Non-pigmented ciliary epithelial cell (primary cell): ENCODE results near the gene ANKS1A.
"Not testable (repeated sequence)": the region's sequence is repeated elsewhere in the genome, so short reads cannot be mapped to it uniquely, and the experiment has no call there.

Experiments used
- DNase-seq: peaks from one replicate; pipeline ENCODE4 v3.0.0-alpha.2; 2010; ENCODE audit warnings: low read depth

ANKS1A gene

DNA sequence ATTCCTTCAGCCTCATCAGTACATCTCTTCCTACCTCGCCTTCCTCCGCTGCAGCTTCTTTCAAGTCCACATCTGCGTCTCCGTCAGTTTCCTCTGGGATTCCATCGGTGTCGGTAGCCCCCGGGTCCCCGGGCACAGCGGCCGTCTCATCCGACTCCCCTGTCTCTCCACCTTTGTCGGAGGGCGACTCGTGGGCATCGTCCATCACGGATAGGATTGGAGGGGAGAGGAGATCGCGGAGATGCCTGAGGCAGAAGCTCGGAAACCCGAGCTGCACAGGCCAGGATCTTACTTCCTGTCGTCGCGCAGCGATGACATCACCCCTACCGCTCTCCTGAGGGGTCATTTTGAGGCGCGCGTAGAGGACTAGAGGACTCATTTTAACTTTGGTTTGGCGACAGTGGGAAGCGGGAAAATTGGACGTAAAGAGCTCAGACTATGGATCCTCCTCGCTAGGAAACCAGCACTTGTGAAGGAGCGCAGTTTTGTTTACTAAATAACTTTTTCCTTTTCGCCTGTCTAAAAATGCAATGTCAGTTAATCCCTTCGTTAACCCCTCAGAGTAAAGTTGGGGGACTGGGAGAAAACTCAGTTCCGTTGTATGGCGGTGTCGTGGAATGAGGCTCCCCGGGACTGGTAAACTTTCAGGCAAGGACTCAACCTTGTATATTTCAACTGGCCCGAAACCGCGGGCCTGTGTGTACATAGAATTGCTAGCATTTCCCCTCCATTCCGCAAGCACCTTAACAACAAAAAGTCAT lies 1.1 kb upstream of the ANKS1A start, which contains the start of gene TAF11:
Gene TAF11, minus strand, starts transcription at position 290 of the 761 bp plus-strand sequence. Its CDS starts 85 bp downstream, at position 205.
- peak; percentile 74 for DNase-seq

DNA sequence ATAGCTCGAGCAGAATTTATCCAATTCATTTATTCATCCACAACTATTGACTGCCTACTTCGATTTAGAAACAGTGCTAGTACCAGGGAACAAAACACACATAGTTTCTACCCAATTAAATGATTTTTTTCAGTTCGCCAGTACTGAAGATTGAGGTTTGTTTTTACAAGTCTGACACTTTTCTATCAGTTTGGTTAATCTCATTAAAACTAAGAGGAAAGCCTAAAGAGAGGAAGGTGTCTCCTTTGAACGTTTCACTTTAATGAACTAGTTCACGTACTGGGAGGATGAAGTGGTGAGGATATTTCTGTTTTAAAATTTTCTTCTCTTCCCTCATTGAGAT lies 570 bp upstream of the ANKS1A start:
- DNase-seq = no peak

DNA sequence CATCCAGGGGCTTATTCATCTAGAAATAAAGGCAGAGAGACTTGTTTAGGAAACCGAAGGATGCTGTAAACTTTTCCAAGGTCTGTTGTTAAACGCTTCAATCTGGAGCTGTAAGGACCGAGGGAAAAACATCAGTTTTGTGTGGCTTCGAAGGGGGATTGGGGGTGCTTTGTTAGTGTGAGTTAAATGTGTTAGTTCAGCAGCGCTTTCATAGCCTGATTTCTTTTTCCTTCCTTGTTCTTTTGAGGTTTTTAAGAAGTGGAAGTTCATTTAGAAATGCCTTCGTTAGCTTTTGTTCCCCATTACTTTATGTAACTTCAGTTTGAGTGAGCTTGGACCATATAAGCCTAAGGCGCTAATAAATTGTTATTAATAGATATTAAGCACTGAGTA lies 1.5 kb downstream of the ANKS1A start:
- no peak for DNase-seq

DNA sequence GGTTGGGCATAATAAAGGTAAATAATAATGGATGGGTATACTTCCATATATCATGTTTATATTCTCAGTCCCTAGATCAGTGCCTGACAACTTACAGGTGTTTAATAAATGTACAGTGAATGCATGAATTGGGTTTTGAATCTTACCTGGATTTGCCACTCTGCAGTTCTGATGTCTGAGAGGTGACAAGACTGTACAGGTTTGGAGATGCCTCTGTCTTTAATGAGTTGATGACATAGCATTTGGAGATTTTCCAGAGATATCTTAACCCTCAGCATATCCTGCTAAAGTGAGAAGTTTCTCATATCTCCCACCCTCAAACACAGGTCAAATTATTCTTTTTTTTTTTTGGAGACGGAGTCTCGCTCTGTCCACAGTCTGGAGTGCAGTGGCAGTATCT lies 2.2 kb downstream of the ANKS1A start:
- no peak for DNase-seq

DNA sequence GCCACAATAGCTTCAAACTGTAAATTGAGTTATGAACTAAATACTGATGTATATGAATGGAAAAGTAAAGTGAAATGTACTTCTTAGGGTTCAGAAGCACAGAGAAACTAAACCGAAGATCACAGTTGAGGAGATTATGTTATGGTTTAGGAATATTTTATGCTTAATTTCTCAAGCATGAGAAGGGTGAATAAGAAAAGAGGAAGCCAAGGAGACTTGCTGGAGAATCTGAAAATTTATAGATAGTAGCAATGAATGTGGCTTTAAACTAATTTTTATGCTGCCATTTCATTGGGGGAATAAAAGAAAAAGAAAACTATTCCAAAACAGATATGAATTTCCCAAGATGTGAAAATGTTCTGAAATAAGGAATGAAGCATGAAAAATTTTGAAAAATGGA lies 5.6 kb downstream of the ANKS1A start:
- DNase-seq = no peak

DNA sequence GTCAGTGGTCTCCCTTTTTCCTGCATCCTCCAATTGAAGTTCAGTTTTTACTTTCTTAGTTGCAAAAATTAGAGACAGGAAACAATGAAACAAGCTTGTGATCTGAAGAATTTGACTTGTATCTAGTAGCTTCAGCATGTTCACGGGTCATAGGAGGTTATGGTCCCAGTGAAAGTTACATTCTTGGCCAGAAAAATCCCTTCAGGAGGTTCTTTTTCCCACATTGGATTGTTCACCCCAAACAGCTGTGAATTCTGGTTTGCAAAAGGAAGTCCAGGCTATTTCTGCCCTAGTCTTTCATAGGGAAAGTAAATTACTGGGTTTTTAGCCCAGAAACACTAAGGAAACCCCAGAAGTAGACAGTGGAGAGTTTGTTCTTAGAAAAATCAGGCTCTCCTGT lies 8.1 kb downstream of the ANKS1A start:
- DNase-seq = no peak

DNA sequence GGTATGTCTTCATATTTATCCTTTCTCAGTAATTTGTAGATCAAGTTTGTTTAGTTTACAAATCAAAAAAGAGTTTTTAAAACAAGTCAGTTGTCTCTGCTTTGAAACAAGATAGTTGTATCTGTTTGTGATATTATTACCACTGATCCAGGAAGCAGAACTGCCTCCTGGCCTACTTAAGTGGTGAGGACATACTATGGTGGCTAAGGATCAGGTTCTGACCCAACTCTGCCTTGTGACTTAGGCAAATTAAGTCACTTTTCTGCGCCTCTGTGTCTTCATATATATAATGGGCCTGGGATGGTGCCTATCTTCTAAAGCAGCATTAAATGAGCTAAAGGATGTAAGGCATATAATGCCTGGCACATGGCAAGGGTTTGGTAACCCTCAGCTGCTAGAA lies 8.7 kb downstream of the ANKS1A start:
- DNase-seq = no peak

DNA sequence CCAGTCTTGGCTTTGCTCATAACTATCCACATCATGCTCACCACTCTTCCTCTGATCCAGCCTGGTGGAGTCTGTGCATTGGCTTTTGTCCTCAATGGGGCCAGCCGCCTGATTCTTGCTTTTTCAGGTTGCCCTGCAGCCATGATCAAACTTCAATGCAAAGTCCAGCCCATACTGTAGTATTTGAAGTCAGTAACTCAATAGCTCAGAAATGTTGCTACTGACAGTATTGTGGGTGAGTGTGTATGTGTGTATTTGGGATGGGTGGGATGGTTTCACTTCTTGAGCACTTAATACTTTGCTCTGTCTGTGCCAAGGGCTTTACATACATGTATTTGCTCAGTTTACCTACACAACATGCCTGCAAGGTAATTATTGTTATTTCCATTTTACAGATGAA lies 10.7 kb downstream of the ANKS1A start:
- DNase-seq = not testable (repeated sequence)

DNA sequence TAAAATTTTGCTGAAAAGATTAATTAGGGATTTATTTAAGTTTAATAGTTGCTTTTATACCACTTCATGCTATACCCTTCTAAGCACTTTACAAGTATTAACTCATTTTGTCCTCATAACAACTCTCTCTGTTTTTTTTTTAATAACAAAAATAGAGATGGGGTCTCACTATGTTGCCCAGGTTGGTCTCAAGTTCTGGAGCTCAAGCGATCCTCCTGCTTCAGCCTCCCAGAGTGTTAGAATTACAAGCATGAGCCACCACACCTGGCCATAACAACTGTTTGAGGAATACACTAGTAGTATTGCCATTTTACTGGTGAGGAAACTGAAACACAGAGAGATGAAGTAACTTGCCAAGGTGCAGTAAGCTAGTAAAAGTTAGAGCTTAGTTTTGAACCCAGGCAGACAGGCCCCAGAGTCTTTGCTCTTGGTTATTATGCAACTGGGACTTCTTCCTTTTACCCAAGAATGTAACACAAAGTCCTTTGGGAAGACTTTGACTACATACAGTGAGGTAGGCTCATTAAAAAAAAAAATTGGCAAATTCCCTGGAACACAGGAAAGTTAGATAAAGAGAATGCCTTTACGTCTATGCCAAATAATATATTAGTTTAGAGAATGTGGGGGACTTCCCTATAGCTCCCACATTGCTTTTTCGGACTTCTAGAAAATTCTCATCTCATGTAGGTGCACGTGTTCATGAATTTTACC lies 11.4 kb downstream of the ANKS1A start:
- DNase-seq = no peak

DNA sequence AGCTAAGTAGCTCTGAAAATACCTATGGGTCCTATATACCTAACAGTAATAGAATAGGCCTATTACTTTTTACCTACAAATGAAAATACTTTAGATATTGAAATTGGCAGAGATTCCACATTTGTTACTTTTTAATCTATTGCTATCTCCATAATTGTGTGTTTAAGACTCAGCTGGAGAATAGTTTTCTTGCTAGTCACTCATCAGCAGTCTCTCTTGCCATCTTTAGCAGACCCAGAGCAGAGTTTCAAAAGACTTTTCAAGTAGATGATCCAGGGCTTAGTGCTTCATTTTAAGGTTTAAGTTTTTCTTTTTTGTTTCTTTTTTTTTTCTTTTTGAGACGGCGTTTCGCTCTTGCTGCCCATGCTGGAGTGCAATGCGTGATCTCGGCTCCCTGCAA lies 12.9 kb downstream of the ANKS1A start:
- peak; percentile 32 for DNase-seq

DNA sequence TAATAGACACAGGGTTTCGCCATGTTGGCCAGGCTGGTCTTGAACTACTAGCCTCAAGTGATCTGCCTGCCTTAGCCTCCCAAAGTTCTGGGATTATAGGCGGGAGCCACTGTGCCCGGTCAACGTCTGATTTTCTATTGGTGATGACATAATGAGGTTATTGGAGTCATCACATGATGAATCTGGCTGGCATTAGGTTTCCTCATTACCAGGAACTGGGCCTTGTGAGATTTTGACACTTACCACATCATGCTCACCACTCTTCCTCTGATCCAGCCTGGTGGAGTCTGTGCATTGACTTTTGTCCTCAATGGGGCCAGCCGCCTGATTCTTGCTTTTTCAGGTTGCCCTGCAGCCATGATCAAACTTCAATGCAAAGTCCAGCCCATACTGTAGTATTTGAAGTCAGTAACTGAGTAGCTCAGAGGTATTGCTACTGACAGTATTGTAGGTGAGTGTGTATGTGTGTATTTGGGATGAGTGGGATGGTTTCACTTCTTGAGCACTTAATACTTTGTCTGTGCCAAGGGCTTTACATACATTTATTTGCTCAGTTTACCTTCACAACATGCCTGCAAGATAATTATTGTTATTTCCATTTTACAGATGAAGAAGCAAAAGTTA lies 16.0 kb downstream of the ANKS1A start:
- no peak for DNase-seq

DNA sequence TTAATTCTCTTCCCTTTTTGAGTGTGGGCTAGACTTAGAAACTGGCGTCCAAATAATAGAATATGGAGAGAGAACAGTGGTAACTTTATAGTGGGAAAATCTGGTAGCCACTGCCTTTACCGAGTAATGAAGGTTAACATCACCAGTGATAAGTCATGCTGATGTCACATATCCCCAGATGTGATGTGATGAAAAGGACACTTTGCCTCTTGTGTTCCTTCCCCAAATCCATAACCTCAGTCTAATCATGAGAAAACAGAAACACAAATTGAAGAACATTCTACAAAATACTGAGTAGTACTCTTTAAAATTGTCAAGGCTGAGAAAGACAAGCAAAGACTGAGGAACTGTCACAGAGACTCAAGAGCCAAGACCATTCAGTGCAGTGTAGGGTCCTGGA lies 17.8 kb downstream of the ANKS1A start:
- DNase-seq = no peak

DNA sequence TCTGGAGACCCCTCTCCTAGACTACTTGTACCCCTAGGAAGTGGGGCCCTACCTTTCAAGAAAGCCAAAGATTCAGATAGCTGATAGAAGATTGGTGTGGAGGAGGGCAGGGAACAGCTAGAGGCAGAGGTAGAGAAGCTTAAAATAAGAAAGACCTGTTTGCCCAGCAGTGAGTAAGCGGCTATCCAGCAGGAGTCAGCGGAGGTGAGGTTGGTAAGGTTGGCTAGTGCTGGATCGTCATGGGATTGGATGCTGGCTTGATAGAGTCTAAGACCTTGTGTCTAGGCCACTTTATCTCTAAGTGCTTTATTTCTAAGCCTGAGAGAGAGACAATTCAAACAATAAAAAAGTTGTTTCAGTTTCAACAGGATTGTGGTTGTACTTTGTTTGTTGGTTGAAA lies 19.1 kb downstream of the ANKS1A start:
- no peak for DNase-seq

DNA sequence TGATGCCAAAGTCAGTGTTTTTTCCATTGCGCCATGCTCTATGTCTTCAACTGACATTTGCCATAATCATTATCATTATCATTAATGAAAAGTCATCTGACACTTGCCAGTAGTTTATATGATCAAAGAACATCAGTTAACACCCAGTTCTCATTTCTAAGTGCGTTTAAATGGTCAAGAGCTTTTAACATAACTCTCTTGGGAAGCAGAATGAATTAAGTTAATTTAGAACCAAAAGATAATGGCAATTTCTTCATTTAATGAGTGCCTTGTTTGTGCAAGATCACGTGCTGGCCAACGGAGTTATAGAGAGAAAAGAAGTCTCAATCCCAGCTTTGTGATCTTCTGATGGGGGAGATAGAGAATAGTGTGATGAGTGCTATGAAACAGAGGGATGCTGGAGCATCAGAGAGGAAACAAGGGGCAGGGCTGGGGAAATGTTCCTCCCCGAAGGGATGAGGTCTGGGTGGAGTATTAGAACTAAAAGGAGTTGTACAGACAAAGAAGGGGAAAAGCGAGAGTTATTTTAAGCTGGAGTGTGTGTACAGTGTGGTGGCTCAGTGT lies 20.3 kb downstream of the ANKS1A start:
- DNase-seq = no peak

DNA sequence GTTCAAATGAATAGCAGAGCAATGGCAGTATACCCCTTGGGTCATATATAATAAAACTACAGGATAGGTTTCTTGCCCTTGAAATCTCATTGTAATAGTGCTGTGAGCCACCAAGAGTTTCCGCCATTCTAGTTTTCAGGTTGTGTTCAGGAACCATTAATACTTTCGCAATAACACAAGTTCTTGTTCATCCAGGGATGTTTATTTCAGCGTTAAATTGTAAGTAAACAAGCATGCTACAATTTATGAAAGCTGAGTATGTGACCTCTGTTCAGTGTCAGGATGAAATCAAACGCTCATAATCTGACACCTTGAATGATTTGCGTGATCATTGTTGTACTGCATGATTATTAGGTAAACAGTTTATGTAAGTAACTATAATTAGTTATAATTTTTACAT lies 22.8 kb downstream of the ANKS1A start:
- DNase-seq = no peak

DNA sequence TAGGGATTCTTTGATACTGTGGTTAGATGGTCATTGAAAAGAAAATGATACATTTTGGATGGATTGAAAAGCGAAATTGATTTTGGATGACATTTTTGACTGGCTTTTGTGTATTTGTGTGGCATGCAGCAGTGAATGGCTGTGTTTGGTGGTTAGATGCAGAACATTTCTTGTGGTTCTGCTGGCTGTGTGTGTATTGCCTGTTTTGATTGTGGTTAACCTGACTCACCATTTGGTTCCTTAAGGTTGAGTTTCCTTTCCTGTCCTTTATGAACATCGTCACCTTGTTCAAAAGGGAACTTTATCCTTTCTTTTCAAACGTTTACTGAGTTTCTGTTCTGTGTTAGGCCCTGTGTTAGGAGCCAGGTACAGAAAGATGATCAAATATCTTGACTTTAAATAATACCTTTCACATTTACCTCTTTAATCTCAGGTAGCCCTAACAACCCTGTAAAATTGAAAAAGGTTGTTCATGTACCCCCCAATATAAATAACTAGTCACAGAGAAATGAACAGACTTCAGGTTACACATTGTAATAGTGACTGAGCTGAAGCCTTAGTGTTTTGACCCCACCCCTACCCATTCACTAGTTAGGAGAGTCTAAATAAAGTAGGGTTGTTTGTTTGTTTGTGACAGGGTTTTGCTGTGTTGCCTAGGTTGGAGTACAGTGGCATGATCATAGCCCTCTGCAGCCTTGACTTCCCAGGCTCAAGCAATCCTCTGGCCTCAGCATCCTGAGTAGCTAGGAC lies 23.8 kb downstream of the ANKS1A start:
- DNase-seq = peak; percentile 73

DNA sequence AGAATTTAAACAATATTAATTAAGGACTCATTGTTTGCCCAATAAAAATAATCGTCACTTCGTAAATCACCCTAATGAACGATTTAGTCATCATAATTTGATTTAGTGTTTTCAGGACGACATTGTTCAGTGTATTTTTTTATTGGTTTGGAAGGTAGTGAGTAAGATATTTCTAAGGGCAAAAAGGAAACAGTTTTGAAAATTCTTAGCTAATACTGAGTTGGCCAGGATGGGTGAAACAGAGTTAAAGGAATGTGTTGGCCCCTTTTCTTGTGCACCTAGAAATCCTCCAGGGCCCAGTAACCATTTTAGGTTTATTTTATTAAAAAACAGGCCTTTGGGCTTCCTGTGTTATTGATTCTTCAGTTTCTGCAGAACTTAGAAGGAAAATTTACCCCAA lies 25.3 kb downstream of the ANKS1A start:
- DNase-seq = no peak

DNA sequence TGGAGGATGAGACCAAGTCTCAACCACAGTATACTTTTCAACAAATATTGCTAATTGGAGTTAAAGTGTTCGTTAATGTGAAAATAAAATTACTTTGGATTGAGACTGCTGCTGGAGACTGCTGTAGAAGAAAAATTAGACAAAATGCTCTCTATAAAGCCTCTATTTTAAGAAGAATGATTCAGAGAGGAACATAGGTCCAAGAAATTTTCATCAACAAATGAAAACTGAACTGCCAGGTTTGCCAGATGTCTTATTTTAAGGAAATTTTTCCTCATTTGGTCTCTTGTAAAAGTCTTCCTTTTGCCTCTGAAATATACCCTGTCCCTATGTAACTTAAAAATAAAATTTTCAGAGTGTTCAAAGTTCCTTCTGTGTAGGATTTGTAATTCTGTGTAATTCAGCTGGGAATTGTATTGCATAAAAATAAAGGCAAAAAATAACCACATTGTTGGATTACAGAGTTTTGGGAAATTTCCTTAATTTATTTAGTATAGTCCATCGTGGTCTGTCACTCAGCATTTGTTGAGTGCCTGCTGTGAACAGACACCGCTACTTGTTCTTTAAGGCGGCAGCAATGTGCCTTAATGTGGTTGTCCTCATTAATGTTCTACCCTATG lies 27.4 kb downstream of the ANKS1A start:
- no peak for DNase-seq

DNA sequence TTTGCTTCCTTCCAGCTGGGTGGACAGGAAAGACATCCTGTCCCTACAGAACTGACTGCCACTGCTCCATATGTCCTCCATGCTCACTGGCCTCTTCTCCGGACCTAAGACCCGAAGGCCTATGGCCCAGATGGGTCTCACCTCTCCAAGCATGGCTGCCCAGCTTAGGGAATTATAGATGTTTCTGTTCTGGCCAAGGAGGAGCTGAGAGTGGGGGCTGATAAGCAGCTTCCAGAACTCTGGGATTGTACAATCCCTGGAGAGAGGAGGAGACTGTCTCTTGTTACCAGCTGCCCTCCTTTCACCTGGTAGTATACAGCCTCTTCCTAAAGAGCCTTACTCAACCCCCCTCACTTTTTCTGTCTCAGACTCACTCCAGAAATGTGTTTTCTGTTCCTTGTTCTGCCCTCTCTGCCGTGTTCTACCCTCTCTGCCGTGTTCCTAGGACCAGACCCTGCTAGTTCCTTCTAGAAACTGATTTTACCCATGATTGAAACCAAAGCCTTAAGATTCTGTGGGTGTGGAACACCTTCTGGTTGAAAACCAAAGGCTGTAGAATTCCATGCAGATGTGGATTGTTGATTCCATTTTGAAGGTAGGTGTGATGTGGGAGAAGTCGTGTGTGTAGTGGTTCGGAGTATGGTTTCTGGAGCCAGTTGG lies 28.7 kb downstream of the ANKS1A start:
- no peak for DNase-seq

DNA sequence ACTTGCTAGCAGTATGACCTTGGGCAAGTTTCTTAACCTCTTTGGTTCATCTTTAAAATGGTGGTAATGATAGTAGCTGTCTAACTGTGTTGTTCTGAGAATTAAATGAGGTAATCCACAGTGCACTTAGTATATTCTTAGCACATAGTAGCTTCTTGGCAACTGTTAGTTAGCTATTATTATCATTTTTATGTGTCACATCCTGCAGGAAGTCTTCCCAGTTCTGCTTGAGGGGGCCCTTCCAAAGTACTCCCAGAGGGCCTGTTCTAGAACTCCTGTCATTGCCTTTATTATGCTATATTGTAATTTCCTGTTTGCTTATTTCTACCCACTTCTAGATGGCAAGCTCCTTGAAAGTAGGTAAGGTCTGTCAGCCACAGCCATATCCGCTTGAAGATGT lies 30.6 kb downstream of the ANKS1A start:
- DNase-seq = no peak

DNA sequence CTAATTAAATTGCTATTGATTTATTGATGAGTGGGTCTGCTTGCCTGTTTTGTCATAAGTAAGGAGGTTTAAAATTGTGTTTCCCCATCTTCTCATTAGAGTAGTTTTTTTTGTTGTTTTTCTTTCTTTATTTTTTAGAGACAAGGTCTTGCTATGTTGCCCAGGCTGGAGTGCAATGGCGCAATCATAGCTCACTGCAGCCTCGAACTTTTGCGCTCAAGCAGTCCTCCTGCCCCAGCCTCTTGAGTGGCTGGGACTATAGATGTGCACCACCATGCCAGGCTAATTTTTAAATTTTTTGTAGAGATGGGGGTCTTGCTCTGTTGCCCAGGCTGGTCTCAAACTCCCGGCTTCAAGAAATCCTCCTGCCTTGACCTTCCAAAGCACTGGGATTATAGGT lies 31.0 kb downstream of the ANKS1A start:
- DNase-seq = no peak
